ENCODE results near the gene GRM8. TPM values are rescaled to one million over a fixed set of nuclear protein-coding genes. Genes with fewer than 3 reads are reported as not detected.

The GRM8 gene
- total and polyA plus RNA-seq, 10 of the 15 experiments (the other 5 are each of a cell fraction or from before 2014, with no cell fraction given): 0.33 to 7.1 (median 0.45) TPM; not detected in 2

DNA sequence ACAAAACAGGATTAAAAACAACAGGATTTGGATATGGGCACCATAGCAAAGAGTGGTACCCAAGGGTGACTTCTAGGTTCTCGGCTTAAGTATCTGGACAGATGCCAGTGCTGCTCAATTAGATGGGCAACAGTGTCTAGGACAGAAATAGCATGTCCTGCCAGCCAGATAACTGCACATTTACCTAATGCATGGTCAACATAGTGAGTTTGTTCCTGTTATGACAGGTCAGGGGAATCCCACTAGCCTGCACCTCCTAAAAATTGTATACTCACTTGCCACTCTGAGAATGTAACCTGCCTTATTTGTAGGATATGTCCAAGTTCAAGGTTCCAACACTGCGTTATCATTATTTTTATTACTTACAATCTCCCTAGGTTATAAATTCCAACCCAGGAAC, 471.7 kb downstream of the GRM8 start (continued):
- TF ChIP-seq MEF2B (IDR thresholded peaks at IDR 0.05; ENCODE audit: partially characterized antibody, poor library complexity, severe bottlenecking) (peak; percentile 42), IRF4 (IDR thresholded peaks at IDR 0.05; ENCODE audit: low read depth, low read length) (peak; percentile 83), GABPA (IDR thresholded peaks at IDR 0.05; ENCODE audit: low read depth) (no peak), FOXK2 (IDR thresholded peaks at IDR 0.05) (no peak), SUZ12 (IDR thresholded peaks at IDR 0.05; ENCODE audit: unreplicated experiment) (no peak), BACH1 (IDR thresholded peaks at IDR 0.05; ENCODE audit: borderline replicate concordance) (no peak), ZNF622 (IDR thresholded peaks at IDR 0.05) (no peak), POU2F2 (IDR thresholded peaks at IDR 0.05; ENCODE audit: borderline replicate concordance, low read depth, low read length) (peak; percentile 87; the same call in 1 of the 3 replicates)
- TF ChIP-seq, protein P1, sequence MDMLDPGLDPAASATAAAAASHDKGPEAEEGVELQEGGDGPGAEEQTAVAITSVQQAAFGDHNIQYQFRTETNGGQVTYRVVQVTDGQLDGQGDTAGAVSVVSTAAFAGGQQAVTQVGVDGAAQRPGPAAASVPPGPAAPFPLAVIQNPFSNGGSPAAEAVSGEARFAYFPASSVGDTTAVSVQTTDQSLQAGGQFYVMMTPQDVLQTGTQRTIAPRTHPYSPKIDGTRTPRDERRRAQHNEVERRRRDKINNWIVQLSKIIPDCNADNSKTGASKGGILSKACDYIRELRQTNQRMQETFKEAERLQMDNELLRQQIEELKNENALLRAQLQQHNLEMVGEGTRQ (IDR thresholded peaks at IDR 0.05; ENCODE audit: borderline replicate concordance, low read depth, low read length): no peak
- TF ChIP-seq, protein P2, sequence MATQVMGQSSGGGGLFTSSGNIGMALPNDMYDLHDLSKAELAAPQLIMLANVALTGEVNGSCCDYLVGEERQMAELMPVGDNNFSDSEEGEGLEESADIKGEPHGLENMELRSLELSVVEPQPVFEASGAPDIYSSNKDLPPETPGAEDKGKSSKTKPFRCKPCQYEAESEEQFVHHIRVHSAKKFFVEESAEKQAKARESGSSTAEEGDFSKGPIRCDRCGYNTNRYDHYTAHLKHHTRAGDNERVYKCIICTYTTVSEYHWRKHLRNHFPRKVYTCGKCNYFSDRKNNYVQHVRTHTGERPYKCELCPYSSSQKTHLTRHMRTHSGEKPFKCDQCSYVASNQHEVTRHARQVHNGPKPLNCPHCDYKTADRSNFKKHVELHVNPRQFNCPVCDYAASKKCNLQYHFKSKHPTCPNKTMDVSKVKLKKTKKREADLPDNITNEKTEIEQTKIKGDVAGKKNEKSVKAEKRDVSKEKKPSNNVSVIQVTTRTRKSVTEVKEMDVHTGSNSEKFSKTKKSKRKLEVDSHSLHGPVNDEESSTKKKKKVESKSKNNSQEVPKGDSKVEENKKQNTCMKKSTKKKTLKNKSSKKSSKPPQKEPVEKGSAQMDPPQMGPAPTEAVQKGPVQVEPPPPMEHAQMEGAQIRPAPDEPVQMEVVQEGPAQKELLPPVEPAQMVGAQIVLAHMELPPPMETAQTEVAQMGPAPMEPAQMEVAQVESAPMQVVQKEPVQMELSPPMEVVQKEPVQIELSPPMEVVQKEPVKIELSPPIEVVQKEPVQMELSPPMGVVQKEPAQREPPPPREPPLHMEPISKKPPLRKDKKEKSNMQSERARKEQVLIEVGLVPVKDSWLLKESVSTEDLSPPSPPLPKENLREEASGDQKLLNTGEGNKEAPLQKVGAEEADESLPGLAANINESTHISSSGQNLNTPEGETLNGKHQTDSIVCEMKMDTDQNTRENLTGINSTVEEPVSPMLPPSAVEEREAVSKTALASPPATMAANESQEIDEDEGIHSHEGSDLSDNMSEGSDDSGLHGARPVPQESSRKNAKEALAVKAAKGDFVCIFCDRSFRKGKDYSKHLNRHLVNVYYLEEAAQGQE (IDR thresholded peaks at IDR 0.05; ENCODE audit: low read depth, low read length): no peak

Data from GM12878 (cell line).